Memory B cell (primary cell): ENCODE data around the gene ZNRF3.
"Not testable (repeated sequence)": the region's sequence is repeated elsewhere in the genome, so short reads cannot be mapped to it uniquely, and the experiment has no call there.

Source experiments
- ATAC-seq: fragments of 150-1000 bp; cut with Tn5 transposase; 2 replicates; pipeline ENCODE4 v1.10.0; 2021; ENCODE audit warnings: low read depth, mild to moderate bottlenecking, moderate library complexity
- DNase-seq, 2 donors: peaks; one replicate each; pipeline ENCODE4 v3.0.0; 2022; ENCODE audit warnings: low spot score in 2 of 2
- H3K27ac Mint-ChIP-seq: one replicate; pipeline ENCODE4 v1.8.0; 2022; ENCODE audit warnings: mild to moderate bottlenecking, moderate library complexity, mixed read lengths
- H3K27me3 Mint-ChIP-seq: one replicate; pipeline ENCODE4 v1.8.0; 2022; ENCODE audit warnings: mixed read lengths
- H3K36me3 Mint-ChIP-seq: one replicate; pipeline ENCODE4 v1.8.0; 2022; ENCODE audit warnings: mild to moderate bottlenecking, mixed read lengths
- H3K4me1 Mint-ChIP-seq: one replicate; pipeline ENCODE4 v1.8.0; 2022; ENCODE audit warnings: mixed read lengths
- H3K4me3 Mint-ChIP-seq: one replicate; pipeline ENCODE4 v1.8.0; 2022; ENCODE audit warnings: mild to moderate bottlenecking, moderate library complexity, mixed read lengths
- H3K9me3 Mint-ChIP-seq: one replicate; pipeline ENCODE4 v1.8.0; 2022; ENCODE audit warnings: mixed read lengths

Gene ZNRF3

DNA sequence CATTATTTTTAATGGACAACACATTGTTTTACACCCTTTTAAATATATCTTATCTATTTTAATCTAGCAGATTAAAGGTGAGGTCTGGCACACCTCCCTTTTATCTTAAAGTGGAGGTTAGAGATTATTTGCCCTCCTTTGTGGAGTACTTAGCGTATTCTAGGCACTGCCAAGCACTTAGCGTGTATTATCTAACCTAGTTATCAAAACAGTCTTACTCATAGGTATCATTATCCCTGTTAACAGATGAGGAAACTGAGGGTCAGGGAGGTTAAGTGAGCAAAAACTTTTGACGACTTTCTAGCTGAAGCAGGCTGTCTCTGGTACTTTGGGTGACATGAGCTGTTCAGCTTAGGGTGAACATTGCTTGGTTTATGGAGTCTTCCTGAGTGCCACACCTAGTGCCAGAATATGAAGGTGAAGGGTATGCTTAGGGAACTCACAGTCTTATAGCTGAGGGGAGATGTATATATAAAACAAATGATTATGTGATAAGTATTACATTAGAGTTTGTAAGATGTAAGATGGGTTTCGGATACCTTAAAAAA, 55.0 kb downstream of the ZNRF3 start:
- H3K27ac Mint-ChIP-seq = no peak overlapping the region
- H3K9me3 Mint-ChIP-seq = no peaks in the 10 kb centered on the region
- DNase-seq (no peak), ATAC-seq (no peak)
- peaks cover 17% of the 10 kb centered on the region for H3K27me3 Mint-ChIP-seq
- no peaks in the 10 kb centered on the region for H3K36me3 Mint-ChIP-seq
- H3K4me1 Mint-ChIP-seq = no peaks in the 10 kb centered on the region
- H3K4me3 Mint-ChIP-seq = no peak overlapping the region

DNA sequence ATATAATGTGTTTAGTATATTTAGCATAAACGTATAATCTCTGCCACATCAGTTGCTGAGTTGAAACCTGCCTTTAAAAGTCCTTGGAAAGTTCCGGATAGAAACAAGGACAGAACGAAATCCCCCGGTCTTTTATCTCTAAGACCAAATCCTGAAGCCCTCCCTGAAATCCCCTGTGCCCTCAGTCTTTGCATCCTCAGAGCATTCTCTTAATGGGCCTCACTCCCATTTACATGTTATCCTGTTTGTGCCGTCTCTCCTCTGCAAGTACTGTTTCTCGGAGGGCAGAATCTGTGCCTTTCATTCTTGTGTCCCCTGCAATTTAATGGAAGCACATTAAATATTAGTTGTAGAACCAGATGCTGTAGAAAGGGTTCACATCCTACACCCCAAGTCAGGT, 56.0 kb downstream of the ZNRF3 start:
- Mint-ChIP-seq H3K4me3 (no peak overlapping the region), H3K27me3 (peaks cover 15% of the 10 kb centered on the region), H3K9me3 (no peaks in the 10 kb centered on the region), H3K27ac (no peak overlapping the region), H3K36me3 (no peaks in the 10 kb centered on the region), H3K4me1 (no peaks in the 10 kb centered on the region)
- DNase-seq (no peak), ATAC-seq (no peak)

DNA sequence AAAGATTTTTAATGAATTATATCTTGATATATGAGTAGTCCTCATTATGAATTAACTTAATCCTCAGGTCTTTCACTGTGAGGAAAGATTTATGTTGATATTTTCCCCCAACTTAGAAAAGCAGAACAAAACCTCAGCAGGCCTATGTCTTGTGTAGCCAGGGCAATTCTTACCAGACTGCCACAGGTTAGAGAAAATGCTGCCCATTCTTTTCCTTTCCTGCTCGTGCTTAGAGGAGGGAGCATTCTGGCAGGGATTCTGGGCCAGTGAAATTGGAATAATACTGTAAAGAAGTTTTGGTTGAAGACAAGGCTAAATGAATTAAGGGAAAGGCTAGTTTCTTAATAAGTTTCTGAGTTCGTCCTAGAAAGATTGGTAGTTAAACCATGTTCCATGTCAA, 56.6 kb downstream of the ZNRF3 start:
- Mint-ChIP-seq H3K4me1 (no peaks in the 10 kb centered on the region), H3K4me3 (no peak overlapping the region), H3K27ac (no peak overlapping the region), H3K36me3 (no peaks in the 10 kb centered on the region), H3K9me3 (no peaks in the 10 kb centered on the region), H3K27me3 (peaks cover 15% of the 10 kb centered on the region)
- ATAC-seq = no peak
- no peak for DNase-seq

DNA sequence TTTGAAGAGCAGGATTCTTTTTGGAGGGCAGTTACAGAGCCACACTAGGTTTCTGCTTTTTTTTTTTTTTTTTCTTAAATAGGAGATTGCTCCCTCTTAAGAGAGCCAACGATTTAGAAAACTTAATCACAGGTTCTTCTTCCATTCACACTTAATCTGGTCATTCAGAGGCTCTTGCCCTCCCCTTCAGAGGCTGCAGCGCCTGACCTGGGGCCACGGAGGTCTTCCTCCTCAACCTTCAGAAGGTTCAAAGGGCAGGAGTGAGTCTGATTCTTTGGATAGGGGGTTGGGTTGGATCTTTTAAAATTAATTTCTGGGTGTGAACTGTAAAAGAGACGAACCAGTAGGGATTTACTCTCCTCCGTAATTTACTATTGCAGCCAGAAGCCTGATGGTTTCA, 57.1 kb downstream of the ZNRF3 start:
- H3K27me3 Mint-ChIP-seq = peaks cover 13% of the 10 kb centered on the region
- no peaks in the 10 kb centered on the region for H3K36me3 Mint-ChIP-seq
- no peak for ATAC-seq
- no peak for DNase-seq
- no peak overlapping the region for H3K27ac Mint-ChIP-seq
- H3K4me3 Mint-ChIP-seq = no peak overlapping the region
- H3K9me3 Mint-ChIP-seq = no peaks in the 10 kb centered on the region
- H3K4me1 Mint-ChIP-seq = no peaks in the 10 kb centered on the region

DNA sequence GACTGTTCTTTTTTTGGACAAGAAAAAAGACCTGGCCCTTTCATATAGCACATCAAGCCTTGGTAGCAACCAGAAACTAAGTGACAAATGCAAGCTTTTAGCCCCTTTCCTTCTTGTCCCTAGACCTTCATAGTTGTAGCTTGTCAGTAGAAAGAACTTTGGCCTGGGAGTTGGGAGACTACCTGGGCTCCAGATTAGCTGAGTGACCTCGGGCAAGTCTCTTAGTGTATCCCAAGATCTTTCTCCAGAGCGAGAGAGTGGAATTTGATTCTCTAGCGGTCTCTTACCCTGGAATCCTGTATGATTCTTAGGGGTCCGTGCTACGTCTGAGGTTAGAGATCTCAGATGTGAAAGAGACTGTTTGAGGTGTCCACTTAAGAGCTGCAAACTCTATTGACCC, 59.0 kb downstream of the ZNRF3 start:
- Mint-ChIP-seq H3K27me3 (peaks cover 5% of the 10 kb centered on the region), H3K36me3 (peaks cover 3% of the 10 kb centered on the region), H3K4me3 (no peak overlapping the region), H3K9me3 (peaks cover 11% of the 10 kb centered on the region), H3K4me1 (no peaks in the 10 kb centered on the region), H3K27ac (no peak overlapping the region)
- DNase-seq (no peak), ATAC-seq (no peak)

DNA sequence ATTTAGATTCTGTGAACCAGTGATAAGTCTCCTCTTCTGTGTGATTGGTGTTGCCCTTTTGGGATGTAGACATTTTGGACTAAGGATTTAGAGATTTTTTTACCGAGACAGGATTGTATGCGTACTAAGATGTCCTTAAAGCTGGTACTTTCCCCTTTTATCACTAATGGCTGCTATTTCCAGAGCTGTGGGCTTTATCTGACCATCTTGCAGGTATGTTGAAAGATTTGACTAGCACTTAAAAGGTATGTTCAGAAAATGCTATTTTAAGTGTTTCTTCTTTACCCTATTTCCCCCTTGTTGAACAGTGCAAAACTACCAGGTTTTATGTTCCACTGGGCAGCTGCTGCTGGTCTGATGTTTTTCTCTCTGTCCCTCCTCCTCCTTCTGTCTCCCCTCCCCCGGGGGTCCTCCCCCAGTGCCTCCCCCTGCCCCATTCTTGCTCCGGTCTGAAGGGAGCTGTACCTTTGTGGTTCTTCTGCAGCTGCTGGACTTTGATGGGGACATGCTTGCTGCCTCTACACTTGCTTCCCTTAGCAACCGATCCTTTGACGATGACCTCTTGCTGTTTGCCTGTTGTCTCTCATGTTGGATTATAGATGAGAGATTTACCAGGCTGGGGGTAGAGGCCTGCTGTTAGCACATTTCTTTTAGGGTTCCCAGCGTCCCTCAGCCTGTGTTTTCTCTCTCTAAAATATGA, 59.6 kb downstream of the ZNRF3 start:
- H3K36me3 Mint-ChIP-seq = peaks cover 5% of the 10 kb centered on the region
- ATAC-seq (no peak), DNase-seq (no peak)
- no peaks in the 10 kb centered on the region for H3K4me1 Mint-ChIP-seq
- no peak overlapping the region for H3K4me3 Mint-ChIP-seq
- H3K27me3 Mint-ChIP-seq = peaks cover 5% of the 10 kb centered on the region
- H3K9me3 Mint-ChIP-seq = peaks cover 13% of the 10 kb centered on the region
- H3K27ac Mint-ChIP-seq = no peak overlapping the region

DNA sequence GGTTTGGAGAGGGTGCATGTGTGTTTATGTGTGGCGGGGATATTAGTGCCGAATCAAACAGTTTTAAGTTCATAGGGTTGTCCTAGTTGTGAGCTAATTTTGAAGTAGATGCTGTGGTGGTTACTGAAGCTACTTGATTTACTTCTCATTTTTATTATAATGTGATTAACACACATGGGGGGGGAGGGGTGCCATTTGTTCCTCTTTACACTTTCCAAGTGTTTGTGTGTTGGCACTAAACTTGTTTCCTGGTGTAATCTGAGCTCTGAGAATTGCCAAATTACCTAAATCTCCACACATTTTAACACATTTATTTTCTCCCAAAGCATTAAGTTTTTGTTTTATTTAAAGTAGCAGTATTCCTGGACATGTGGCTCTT, 60.1 kb downstream of the ZNRF3 start:
- no peak overlapping the region for H3K4me3 Mint-ChIP-seq
- H3K27me3 Mint-ChIP-seq = peaks cover 3% of the 10 kb centered on the region
- peaks cover 13% of the 10 kb centered on the region for H3K9me3 Mint-ChIP-seq
- H3K4me1 Mint-ChIP-seq = no peaks in the 10 kb centered on the region
- ATAC-seq (no peak), DNase-seq (no peak)
- no peak overlapping the region for H3K27ac Mint-ChIP-seq
- peaks cover 5% of the 10 kb centered on the region for H3K36me3 Mint-ChIP-seq

GRCh38 chr22:28947125-28947524, 63.8 kb downstream of the ZNRF3 start:
- H3K27ac Mint-ChIP-seq = no peak overlapping the region
- H3K4me3 Mint-ChIP-seq = no peak overlapping the region
- H3K36me3 Mint-ChIP-seq = peaks cover 5% of the 10 kb centered on the region
- H3K9me3 Mint-ChIP-seq = peaks cover 13% of the 10 kb centered on the region
- peaks cover 4% of the 10 kb centered on the region for H3K27me3 Mint-ChIP-seq
- DNase-seq = no peak
- no peak for ATAC-seq
- H3K4me1 Mint-ChIP-seq = peaks cover 4% of the 10 kb centered on the region

GRCh38 chr22:28948424-28948823, 65.1 kb downstream of the ZNRF3 start:
- H3K27me3 Mint-ChIP-seq = peaks cover 4% of the 10 kb centered on the region
- DNase-seq (no peak), ATAC-seq (no peak)
- H3K36me3 Mint-ChIP-seq = peaks cover 5% of the 10 kb centered on the region
- H3K9me3 Mint-ChIP-seq = peaks cover 13% of the 10 kb centered on the region
- H3K27ac Mint-ChIP-seq = no peak overlapping the region
- peaks cover 4% of the 10 kb centered on the region for H3K4me1 Mint-ChIP-seq
- no peak overlapping the region for H3K4me3 Mint-ChIP-seq

DNA sequence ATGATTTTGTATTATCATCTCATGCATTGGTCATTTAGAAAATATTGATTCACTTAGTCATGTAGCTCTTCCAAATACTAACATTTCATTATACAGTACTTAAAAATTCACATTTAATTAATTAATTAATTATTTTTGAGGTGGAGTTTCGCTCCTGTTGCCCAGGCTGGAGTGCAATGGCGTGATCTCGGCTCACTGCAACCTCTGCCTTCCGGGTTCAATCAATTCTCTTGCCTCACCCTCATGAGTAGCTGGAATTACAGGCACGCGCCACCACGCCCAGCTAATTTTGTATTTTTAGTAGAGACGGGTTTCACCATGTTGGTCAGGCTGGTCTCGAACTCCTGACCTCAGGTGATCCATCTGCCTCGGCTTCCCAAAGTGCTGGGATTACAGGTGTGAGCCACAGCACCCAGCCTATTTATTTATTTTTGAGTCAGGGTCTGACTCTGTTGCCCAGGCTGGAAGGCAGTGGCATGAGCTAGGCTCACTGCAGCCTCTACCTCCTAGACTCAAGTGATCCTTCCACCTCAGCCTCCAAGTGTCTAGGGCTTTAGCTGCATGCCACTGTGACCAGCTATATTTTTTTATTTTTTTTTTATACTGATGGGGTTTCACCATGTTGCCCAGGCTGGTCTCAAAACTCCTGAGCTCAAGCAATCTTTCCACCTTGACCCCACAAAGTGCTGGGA, 65.6 kb downstream of the ZNRF3 start:
- not testable (repeated sequence) for H3K4me1 Mint-ChIP-seq, H3K27me3 Mint-ChIP-seq, DNase-seq, H3K36me3 Mint-ChIP-seq, H3K4me3 Mint-ChIP-seq, H3K27ac Mint-ChIP-seq, ATAC-seq
- H3K9me3 Mint-ChIP-seq = peaks cover 13% of the 10 kb centered on the region

DNA sequence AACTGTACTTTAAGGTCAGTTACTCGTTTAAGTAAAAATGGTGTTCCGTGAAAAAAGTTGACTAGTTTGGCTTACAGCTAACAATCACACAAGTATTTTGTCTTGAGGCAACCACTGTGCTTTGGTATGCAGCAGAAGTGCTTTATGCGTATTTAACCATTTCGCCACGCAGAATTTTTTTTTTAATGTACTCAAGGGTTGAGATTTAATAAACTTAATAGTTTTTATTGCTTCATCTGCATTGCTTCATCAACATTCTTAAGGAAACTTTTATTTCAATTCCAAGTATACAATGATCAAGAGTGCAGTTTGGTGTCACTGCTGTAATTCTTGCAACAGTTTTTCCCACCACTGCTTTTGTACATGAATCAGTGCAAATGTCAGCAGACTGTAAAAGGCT, 66.4 kb downstream of the ZNRF3 start:
- Mint-ChIP-seq H3K4me3 (no peak overlapping the region), H3K36me3 (peaks cover 5% of the 10 kb centered on the region), H3K27ac (no peak overlapping the region), H3K4me1 (peaks cover 4% of the 10 kb centered on the region), H3K27me3 (peaks cover 6% of the 10 kb centered on the region), H3K9me3 (peaks cover 13% of the 10 kb centered on the region)
- no peak for ATAC-seq
- DNase-seq = no peak

GRCh38 chr22:28950617-28951411, 67.4 kb downstream of the ZNRF3 start:
- Mint-ChIP-seq H3K4me1 (peaks cover 5% of the 10 kb centered on the region), H3K9me3 (peaks cover 13% of the 10 kb centered on the region), H3K27ac (no peak overlapping the region), H3K4me3 (no peak overlapping the region), H3K27me3 (peaks cover 6% of the 10 kb centered on the region), H3K36me3 (peaks cover 5% of the 10 kb centered on the region)
- ATAC-seq (no peak), DNase-seq (no peak)

GRCh38 chr22:28951530-28951929, 68.2 kb downstream of the ZNRF3 start:
- Mint-ChIP-seq H3K27ac (no peak overlapping the region), H3K36me3 (peaks cover 5% of the 10 kb centered on the region), H3K9me3 (peaks cover 8% of the 10 kb centered on the region), H3K27me3 (peaks cover 9% of the 10 kb centered on the region), H3K4me3 (no peak overlapping the region), H3K4me1 (peaks cover 7% of the 10 kb centered on the region)
- ATAC-seq = no peak
- no peak for DNase-seq

DNA sequence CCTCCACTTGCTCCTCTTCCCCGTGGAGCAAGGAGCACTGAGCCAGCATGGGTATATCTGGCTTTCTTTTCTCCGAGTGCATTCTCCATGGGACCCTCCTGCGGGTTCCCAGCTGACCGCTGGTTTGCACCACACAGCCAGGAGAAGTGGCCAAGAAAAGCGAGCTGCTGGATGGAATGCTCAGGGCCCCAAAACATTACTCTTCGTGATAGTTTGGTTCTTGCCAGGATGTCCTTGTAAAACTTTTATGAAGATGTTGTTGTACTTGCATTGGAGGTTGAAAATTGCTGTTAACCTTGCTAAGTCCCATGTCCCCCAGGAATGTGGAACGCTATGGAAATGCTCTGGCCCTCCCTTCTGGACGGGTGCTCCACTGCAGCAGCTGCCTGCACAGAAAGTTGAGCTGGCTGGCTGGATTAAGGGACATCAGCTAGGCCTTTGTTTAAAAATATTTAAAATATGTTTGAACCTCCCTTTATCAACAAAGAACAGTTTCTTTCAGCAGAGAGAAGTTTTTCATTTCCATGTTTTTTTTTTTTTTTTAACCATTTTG, 68.7 kb downstream of the ZNRF3 start:
- H3K27ac Mint-ChIP-seq = no peak overlapping the region
- H3K4me1 Mint-ChIP-seq = peaks cover 7% of the 10 kb centered on the region
- peaks cover 1% of the 10 kb centered on the region for H3K36me3 Mint-ChIP-seq
- H3K9me3 Mint-ChIP-seq = peaks cover 4% of the 10 kb centered on the region
- peaks cover 9% of the 10 kb centered on the region for H3K27me3 Mint-ChIP-seq
- DNase-seq = no peak
- no peak overlapping the region for H3K4me3 Mint-ChIP-seq
- no peak for ATAC-seq
